Measurements from ENCODE around the gene CDC5L.

- TF ChIP-seq PAX5 (IDR thresholded peaks at IDR 0.05; ENCODE audit: insufficient read depth, low read length, severe bottlenecking), result no peak
- TF ChIP-seq POLR2AphosphoS5 (IDR thresholded peaks at IDR 0.05; ENCODE audit: low read depth, low read length), result peak; percentile 96
- peak; percentile 84 for TF ChIP-seq TAF1 (IDR thresholded peaks at IDR 0.05; ENCODE audit: low read depth, low read length)
- peak; percentile 95 for TF ChIP-seq POLR2A (IDR thresholded peaks at IDR 0.05; ENCODE audit: low read depth, low read length)
- peak; percentile 73; the same call in 1 of the 2 replicates for TF ChIP-seq POU2F2 (IDR thresholded peaks at IDR 0.05; ENCODE audit: low read depth, low read length)
- peak; percentile 75 for TF ChIP-seq SPI1 (IDR thresholded peaks at IDR 0.05; ENCODE audit: low read depth, low read length)
Observed at GRCh38 chr6:44387346-44388134, at the start of gene CDC5L.
